Measurements from ENCODE around the gene ATN1.

The ATN1 gene

GRCh38 chr12:6925540-6926279, 2.0 kb upstream of the ATN1 start:
- DNase-seq (ENCODE audit: low read depth in 2 of 2), result no peak

GRCh38 chr12:6928022-6928702, 403 bp downstream of the ATN1 start:
- no peak for DNase-seq (ENCODE audit: low read depth in 2 of 2)

- no peak for DNase-seq (ENCODE audit: low read depth in 2 of 2)
Observed at GRCh38 chr12:6928703-6929407, 1.1 kb downstream of the ATN1 start.

GRCh38 chr12:6929466-6930452, 2.0 kb downstream of the ATN1 start:
- DNase-seq (ENCODE audit: low read depth in 2 of 2), result no peak

GRCh38 chr12:6932766-6933165, 5.0 kb downstream of the ATN1 start:
- DNase-seq (ENCODE audit: low read depth in 2 of 2), result no peak

GRCh38 chr12:6934110-6934509, 6.4 kb downstream of the ATN1 start:
- DNase-seq (ENCODE audit: low read depth in 2 of 2), result no peak

- DNase-seq (ENCODE audit: low read depth in 2 of 2), result no peak
Observed at GRCh38 chr12:6935371-6936193, 7.8 kb downstream of the ATN1 start.

- no peak for DNase-seq (ENCODE audit: low read depth in 2 of 2)
Observed at GRCh38 chr12:6936194-6936635, 8.5 kb downstream of the ATN1 start.

GRCh38 chr12:6936636-6937480, 9.1 kb downstream of the ATN1 start:
- no peak for DNase-seq (ENCODE audit: low read depth in 2 of 2)

GRCh38 chr12:6937481-6938352, 10.0 kb downstream of the ATN1 start:
- DNase-seq (ENCODE audit: low read depth in 2 of 2), result peak; percentile 85 to 87

GRCh38 chr12:6938353-6939190, 10.8 kb downstream of the ATN1 start:
- no peak for DNase-seq (ENCODE audit: low read depth in 2 of 2)

GRCh38 chr12:6939191-6939540, 11.4 kb downstream of the ATN1 start:
- no peak for DNase-seq (ENCODE audit: low read depth in 2 of 2)

GRCh38 chr12:6941267-6941666, 13.5 kb downstream of the ATN1 start:
- no peak for DNase-seq (ENCODE audit: low read depth in 2 of 2)

- DNase-seq (ENCODE audit: low read depth in 2 of 2), result no peak
Observed at GRCh38 chr12:6941782-6942181, 14.0 kb downstream of the ATN1 start.

- no peak for DNase-seq (ENCODE audit: low read depth in 2 of 2)
Observed at GRCh38 chr12:6942331-6942665, 14.5 kb downstream of the ATN1 start.

GRCh38 chr12:6943389-6943721, 15.6 kb downstream of the ATN1 start:
- no peak for DNase-seq (ENCODE audit: low read depth in 2 of 2)

- DNase-seq (ENCODE audit: low read depth in 2 of 2), result no peak
Observed at GRCh38 chr12:6943722-6944380, 16.1 kb downstream of the ATN1 start, which contains the start of the genes C12orf57 and RNU7-1. C12orf57 (plus strand) TSS chr12:6944022; CDS start chr12:6944122, 100 bp downstream. RNU7-1 (plus strand) TSS chr12:6943816.
